K562 (cell line): Measurements from ENCODE around the gene MYRIP. TPM values are rescaled to one million over a fixed set of nuclear protein-coding genes. Genes with fewer than 3 reads are reported as not detected.

Source experiments
- ATAC-seq: fragments of 200-7000 bp; cut with Tn5 transposase; 3 replicates; pipeline ENCODE4 v1.9.1; 2020; ENCODE audit warnings: moderate library complexity
- BruUV-seq: library from RNA; stranded (reverse); fragments of 400-500 nt; replicated peaks from 2 replicates; lab custom pipeline; 2021; lab: Mats Ljungman, UMichigan
- CTCF ChIA-PET: fragments of 300-600 bp; formaldehyde crosslinking; extraction: SDS; loops from one replicate; lab custom pipeline; 2021; ENCODE audit warnings: low intra/inter-chr PET ratio; lab: Yijun Ruan, JAX
- POLR2A ChIA-PET: fragments of 300-600, 350-650 bp; sonication (Branson Sonifier 250); formaldehyde crosslinking; extraction: SDS; loops from one replicate; lab custom pipeline; 2021; ENCODE audit warnings: antibody characterized with exemption, inconsistent platforms; lab: Yijun Ruan, JAX
- DNase-seq, 4 experiments: peaks; one replicate each; pipeline versions ENCODE4 v3.0.0 to v3.0.0-alpha.2; 2011 to 2018; ENCODE audit warnings: low spot score in 3 of 4, mixed read lengths in 3 of 4; ENCODE audit errors: extremely low read depth in 1 of 4
- FAIRE-seq: peaks from 2 replicates; lab custom pipeline; 2011; peaks lifted over from hg19 to GRCh38; lab: Jason Lieb, UNC
- H2AFZ ChIP-seq: 2 replicates; pipeline ENCODE4 v1.6.0; 2011; ENCODE audit warnings: low read depth, low read length, control low read depth, inconsistent platforms
- H3K27ac ChIP-seq: fragments of 200-600 bp; 3 replicates; pipeline ENCODE4 v1.8.0; 2011; ENCODE audit warnings: low read depth, mild to moderate bottlenecking, control low read depth, inconsistent platforms, low read length, moderate library complexity, mixed read lengths; ENCODE audit errors: extremely low read depth
- H3K27me3 ChIP-seq, 2 experiments: fragments of 300-600 bp in 1 of 2; 2 replicates in 1 of 2; 3 replicates in 1 of 2; pipeline versions ENCODE4 v1.6.0 to v1.8.0; 2011; ENCODE audit warnings: inconsistent platforms in 2 of 2, low read length in 2 of 2, mild to moderate bottlenecking in 1 of 2, mixed read lengths in 1 of 2, moderate library complexity in 1 of 2; ENCODE audit not compliant: control insufficient read depth in 2 of 2, insufficient read depth in 2 of 2
- H3K36me3 ChIP-seq: fragments of 300-600 bp; 3 replicates; pipeline ENCODE4 v1.8.0; 2011; ENCODE audit warnings: mild to moderate bottlenecking, low read length, inconsistent platforms; ENCODE audit not compliant: control insufficient read depth, insufficient read depth
- H3K4me1 ChIP-seq, 2 experiments: fragments of 200-600 bp in 1 of 2; replicated peaks in 1 of 2; 2 replicates in 1 of 2; 3 replicates in 1 of 2; pipeline versions ENCODE4 v1.5.1 to v1.8.0; 2011; ENCODE audit warnings: inconsistent platforms in 2 of 2, low read length in 2 of 2, mild to moderate bottlenecking in 1 of 2, mixed read lengths in 1 of 2, moderate library complexity in 1 of 2; ENCODE audit not compliant: control insufficient read depth in 2 of 2, insufficient read depth in 2 of 2
- H3K4me2 ChIP-seq: 2 replicates; pipeline ENCODE4 v1.6.1; 2011; ENCODE audit warnings: low read length, control low read depth, inconsistent platforms, mixed read lengths; ENCODE audit not compliant: insufficient read depth
- H3K4me3 ChIP-seq: fragments of 200-600 bp; sonication (generic), shearing (Covaris generic); 2 replicates; pipeline ENCODE4 v1.5.1; 2016; ENCODE audit warnings: control low read depth, inconsistent platforms
- H3K79me2 ChIP-seq: fragments of 200-600 bp; 3 replicates; pipeline ENCODE4 v1.8.0; 2011; ENCODE audit warnings: low read length, inconsistent platforms; ENCODE audit not compliant: control insufficient read depth, insufficient read depth
- H3K9ac ChIP-seq, 2 experiments: 2 replicates each; pipeline versions ENCODE4 v1.6.0 to v1.6.1; 2011; ENCODE audit warnings: low read depth in 2 of 2, low read length in 2 of 2, control low read depth in 1 of 2, inconsistent platforms in 1 of 2, mild to moderate bottlenecking in 1 of 2, mixed read lengths in 1 of 2; ENCODE audit not compliant: insufficient read depth in 1 of 2
- H3K9me1 ChIP-seq: one replicate; pipeline ENCODE4 v1.6.0; 2011; ENCODE audit warnings: inconsistent platforms, mild to moderate bottlenecking, low read length, moderate library complexity; ENCODE audit not compliant: control insufficient read depth, insufficient read depth
- H3K9me3 ChIP-seq: replicated peaks from 2 replicates; pipeline ENCODE4 v1.5.1; 2011; ENCODE audit warnings: low read depth, low read length, inconsistent platforms; ENCODE audit not compliant: control insufficient read depth, insufficient read depth
- H4K20me1 ChIP-seq: replicated peaks from 2 replicates; pipeline ENCODE4 v1.6.1; 2011; ENCODE audit warnings: low read length, inconsistent platforms, mixed read lengths; ENCODE audit not compliant: control insufficient read depth, insufficient read depth
- MNT ChIP-seq, 2 experiments: fragments of 450-650 bp; conservative IDR thresholded peaks; 2 replicates each; pipeline ENCODE4 v1.6.1; 2017; ENCODE audit warnings: mild to moderate bottlenecking in 2 of 2, moderate library complexity in 2 of 2
- ZEB2 ChIP-seq: fragments of 450-650 bp; IDR thresholded peaks from 2 replicates; pipeline ENCODE4 v1.6.1; 2016
- ZNF274 ChIP-seq: IDR thresholded peaks from 2 replicates; pipeline ENCODE4 v1.6.1; 2011; ENCODE audit warnings: low read depth, mild to moderate bottlenecking, low read length, moderate library complexity, borderline replicate concordance
- ZNF318 ChIP-seq, 2 experiments: fragments of 450-650 bp; IDR thresholded peaks; 2 replicates each; pipeline ENCODE4 v1.6.1; 2016; ENCODE audit warnings: mild to moderate bottlenecking in 2 of 2, borderline replicate concordance in 1 of 2, low read depth in 1 of 2, moderate library complexity in 1 of 2
- WGBS: fragments of 100-300 bp; shearing (Covaris generic); methylation state at CpG from one replicate; pipeline ENCODE4 v1.1.6; 2016; ENCODE audit warnings: low coverage, mixed read lengths; ENCODE audit not compliant: insufficient coverage; ENCODE audit errors: missing lambda C conversion rate; 5-methylcytosine and 5-hydroxymethylcytosine counted together
- in situ Hi-C: fragments of 300-500 bp; cut with MboI; formaldehyde crosslinking; loops from 4 replicates; pipeline ENCODE4 v1.15.0; 2018; ENCODE audit warnings: inconsistent platforms, mixed read lengths
- intact Hi-C: fragments of 100-400 bp; cut with micrococcal nuclease; formaldehyde crosslinking; loops from 2 replicates; pipeline ENCODE4 v1.14.2; 2022
- polyA plus RNA-seq, 8 experiments: library from polyadenylated mRNA; depleted of rRNA in 4 of 8; stranded (reverse) in 5 of 8; unstranded in 3 of 8; fragments of >200 nt; fragmentation: Nextera tagmentation in 2 of 8; fragmentation: Illumina TruSeq in 1 of 8; extraction: Ambion mirVana in 2 of 8; extraction: Trizol in 1 of 8; gene quantifications; 2 replicates each; pipeline versions ENCODE4 v1.2.1 to v1.2.3, GENCODE V29; 2011 to 2014; ENCODE audit warnings: inconsistent platforms in 1 of 8, missing spikeins in 1 of 8
- total RNA-seq, 7 experiments: library from RNA; depleted of rRNA in 6 of 7; stranded (reverse); fragments of >200 nt in 6 of 7; fragmentation: Illumina TruSeq in 2 of 7; extraction: Trizol in 2 of 7; gene quantifications; 2 replicates each; pipeline versions ENCODE4 v1.2.1 to v1.2.3, GENCODE V29; 2011 to 2021; ENCODE audit warnings: low replicate concordance in 1 of 7
- TF ChIP-seq, protein P1 (sequence below): fragments of 250-450 bp; sonication (Bioruptor Pico); IDR thresholded peaks from 2 replicates; pipeline ENCODE4 v1.4.0; 2020; ENCODE audit warnings: mild to moderate bottlenecking
- TF ChIP-seq, protein P2 (sequence below): fragments of 200-400 bp; formaldehyde crosslinking; IDR thresholded peaks from 2 replicates; pipeline ENCODE4 v1.6.1; 2017; ENCODE audit warnings: mild to moderate bottlenecking, low read depth, low read length, moderate library complexity

The MYRIP gene
- total and polyA plus RNA-seq, 9 of the 15 experiments (the other 6 are each of a cell fraction or from before 2014, with no cell fraction given): 0.03 to 0.12 TPM; not detected in 7

DNA sequence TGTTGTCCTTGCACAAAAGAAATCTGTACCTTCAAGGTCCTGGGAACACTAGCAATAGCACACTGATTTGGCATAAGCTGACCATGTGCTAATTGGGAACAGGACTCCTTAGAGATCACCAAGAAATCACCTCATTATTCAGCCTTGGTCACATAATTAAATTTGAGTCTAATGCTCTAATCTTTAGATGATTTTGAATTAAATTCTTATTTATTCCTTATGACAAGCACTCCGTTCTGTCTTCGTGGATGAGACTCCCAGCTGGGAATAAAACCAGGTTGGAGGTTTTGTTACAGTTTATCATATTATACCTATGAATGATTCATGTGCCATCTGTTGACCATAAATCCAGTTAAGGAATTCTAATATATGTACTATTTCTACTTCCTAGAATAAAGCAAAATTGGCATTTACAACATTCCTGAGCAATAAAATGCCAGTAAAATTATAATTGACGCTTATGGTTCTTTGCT is 162.2 kb downstream of the MYRIP start (continued):
- TF ChIP-seq, protein P1, sequence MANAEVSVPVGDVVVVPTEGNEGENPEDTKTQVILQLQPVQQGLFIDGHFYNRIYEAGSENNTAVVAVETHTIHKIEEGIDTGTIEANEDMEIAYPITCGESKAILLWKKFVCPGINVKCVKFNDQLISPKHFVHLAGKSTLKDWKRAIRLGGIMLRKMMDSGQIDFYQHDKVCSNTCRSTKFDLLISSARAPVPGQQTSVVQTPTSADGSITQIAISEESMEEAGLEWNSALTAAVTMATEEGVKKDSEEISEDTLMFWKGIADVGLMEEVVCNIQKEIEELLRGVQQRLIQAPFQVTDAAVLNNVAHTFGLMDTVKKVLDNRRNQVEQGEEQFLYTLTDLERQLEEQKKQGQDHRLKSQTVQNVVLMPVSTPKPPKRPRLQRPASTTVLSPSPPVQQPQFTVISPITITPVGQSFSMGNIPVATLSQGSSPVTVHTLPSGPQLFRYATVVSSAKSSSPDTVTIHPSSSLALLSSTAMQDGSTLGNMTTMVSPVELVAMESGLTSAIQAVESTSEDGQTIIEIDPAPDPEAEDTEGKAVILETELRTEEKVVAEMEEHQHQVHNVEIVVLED (CRISPR knock-in tag): no peak

DNA sequence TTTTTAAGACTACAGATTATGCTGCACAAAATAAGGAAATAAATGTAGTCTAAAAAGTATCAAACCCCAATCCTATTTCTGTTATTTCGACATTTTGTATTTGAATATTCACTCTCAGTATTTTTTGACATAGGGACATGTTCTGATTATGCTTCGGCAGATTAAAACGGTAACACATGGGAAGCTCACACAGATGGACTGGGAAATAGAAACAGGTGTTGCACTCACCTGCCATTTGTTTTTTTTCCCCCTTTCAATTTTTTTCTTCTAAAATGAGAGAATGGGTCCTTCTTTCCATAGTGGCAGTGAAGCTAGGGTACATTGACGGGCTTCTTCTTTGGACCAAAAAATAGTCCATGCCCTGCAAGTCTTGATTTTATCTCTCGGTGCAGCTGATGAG is 163.1 kb downstream of the MYRIP start:
- Histone ChIP-seq H3K9me1 (no peaks in the 10 kb centered on the region), H3K4me3 (no peak overlapping the region), H3K27me3 (no peaks in the 10 kb centered on the region), H3K4me2 (no peak overlapping the region), H2AFZ (no peak overlapping the region), H3K9me3 (no peaks in the 10 kb centered on the region), H3K27ac (no peak overlapping the region), H4K20me1 (no peaks in the 10 kb centered on the region), H3K36me3 (no peaks in the 10 kb centered on the region), H3K79me2 (no peaks in the 10 kb centered on the region), H3K9ac (no peak overlapping the region), H3K4me1 (no peaks in the 10 kb centered on the region)
- in situ Hi-C loops: no loop called here
- ChIA-PET POLR2A (interaction anchor here (0.5 kb wide), 1 partner anchor 105 kb away, joined by 3 read pairs; no protein-coding TSS in a partner anchor), CTCF (no interaction called here)
- ATAC-seq: no peak
- 5% methylated on average over 5 of the region's 5 CpGs for WGBS
- BruUV-seq: no TSS peak
- FAIRE-seq: no peak
- intact Hi-C loops: no loop called here
- DNase-seq: no peak
- TF ChIP-seq, protein P2, sequence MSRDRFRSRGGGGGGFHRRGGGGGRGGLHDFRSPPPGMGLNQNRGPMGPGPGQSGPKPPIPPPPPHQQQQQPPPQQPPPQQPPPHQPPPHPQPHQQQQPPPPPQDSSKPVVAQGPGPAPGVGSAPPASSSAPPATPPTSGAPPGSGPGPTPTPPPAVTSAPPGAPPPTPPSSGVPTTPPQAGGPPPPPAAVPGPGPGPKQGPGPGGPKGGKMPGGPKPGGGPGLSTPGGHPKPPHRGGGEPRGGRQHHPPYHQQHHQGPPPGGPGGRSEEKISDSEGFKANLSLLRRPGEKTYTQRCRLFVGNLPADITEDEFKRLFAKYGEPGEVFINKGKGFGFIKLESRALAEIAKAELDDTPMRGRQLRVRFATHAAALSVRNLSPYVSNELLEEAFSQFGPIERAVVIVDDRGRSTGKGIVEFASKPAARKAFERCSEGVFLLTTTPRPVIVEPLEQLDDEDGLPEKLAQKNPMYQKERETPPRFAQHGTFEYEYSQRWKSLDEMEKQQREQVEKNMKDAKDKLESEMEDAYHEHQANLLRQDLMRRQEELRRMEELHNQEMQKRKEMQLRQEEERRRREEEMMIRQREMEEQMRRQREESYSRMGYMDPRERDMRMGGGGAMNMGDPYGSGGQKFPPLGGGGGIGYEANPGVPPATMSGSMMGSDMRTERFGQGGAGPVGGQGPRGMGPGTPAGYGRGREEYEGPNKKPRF: no peak
- TF ChIP-seq ZNF318 (IDR thresholded peaks at IDR 0.05; ENCODE audit: borderline replicate concordance in 1 of 2, low read depth in 1 of 2): no peak
- TF ChIP-seq ZNF274: no peak
- TF ChIP-seq ZEB2: no peak
- no peak for TF ChIP-seq MNT (conservative IDR thresholded peaks at IDR 0.05)
